Smooth muscle cell (in vitro differentiated cells): ENCODE results near the gene FNDC3B. TPM values are rescaled to one million over a fixed set of nuclear protein-coding genes. Genes with fewer than 3 reads are reported as not detected.

ENCODE experiments used
- DNase-seq: peaks from one replicate; lab custom pipeline; 2025; ENCODE audit not compliant: unreplicated experiment; lab: John Stamatoyannopoulos, UW
- H2AFZ ChIP-seq: fragments of 200-600 bp; sonication (generic); 2 replicates; pipeline ENCODE4 v1.6.0; 2016; ENCODE audit warnings: antibody characterized with exemption, low read depth, mild to moderate bottlenecking
- H3F3A ChIP-seq: fragments of 200-600 bp; sonication (generic); 2 replicates; pipeline ENCODE4 v1.6.0; 2017; ENCODE audit warnings: antibody characterized with exemption, low read depth
- H3K27ac ChIP-seq: fragments of 200-600 bp; sonication (generic); 2 replicates; pipeline ENCODE4 v1.5.1; 2016; ENCODE audit warnings: low read depth, mild to moderate bottlenecking
- H3K27me3 ChIP-seq: fragments of 200-600 bp; sonication (generic); 2 replicates; pipeline ENCODE4 v1.6.1; 2016; ENCODE audit warnings: low read depth, mild to moderate bottlenecking
- H3K36me3 ChIP-seq: fragments of 200-600 bp; sonication (generic); 2 replicates; pipeline ENCODE4 v1.5.1; 2016; ENCODE audit warnings: low read depth
- H3K4me1 ChIP-seq: fragments of 200-600 bp; sonication (generic); 2 replicates; pipeline ENCODE4 v1.5.1; 2016; ENCODE audit warnings: low read depth
- H3K4me2 ChIP-seq: fragments of 200-600 bp; sonication (generic); 2 replicates; pipeline ENCODE4 v1.6.0; 2016; ENCODE audit warnings: mild to moderate bottlenecking
- H3K4me3 ChIP-seq: fragments of 200-600 bp; sonication (generic); 2 replicates; pipeline ENCODE4 v1.5.1; 2016; ENCODE audit warnings: mild to moderate bottlenecking
- H3K79me2 ChIP-seq: fragments of 200-600 bp; sonication (generic); 2 replicates; pipeline ENCODE4 v1.6.0; 2016; ENCODE audit warnings: low read depth, mild to moderate bottlenecking
- H3K9ac ChIP-seq: fragments of 200-600 bp; sonication (generic); 2 replicates; pipeline ENCODE4 v1.6.0; 2016; ENCODE audit warnings: low read depth
- H3K9me3 ChIP-seq: fragments of 200-600 bp; sonication (generic); replicated peaks from 2 replicates; pipeline ENCODE4 v1.5.1; 2016; ENCODE audit warnings: low read depth
- H4K20me1 ChIP-seq: fragments of 200-600 bp; sonication (generic); 2 replicates; pipeline ENCODE4 v1.6.0; 2016; ENCODE audit warnings: low read depth
- WGBS: methylation state at CpG from one replicate; pipeline ENCODE4 v1.1.7; 2016; ENCODE audit warnings: low lambda C conversion rate; 5-methylcytosine and 5-hydroxymethylcytosine counted together
- polyA plus RNA-seq: library from polyadenylated mRNA; unstranded; fragments of >200 nt; fragmentation: Nextera tagmentation; extraction: Ambion mirVana; gene quantifications from 2 replicates; pipeline ENCODE4 v1.2.1, GENCODE V29; 2016
- total RNA-seq: library from RNA; depleted of rRNA; stranded (reverse); fragments of >200 nt; gene quantifications from 2 replicates; pipeline ENCODE4 v1.2.3, GENCODE V29; 2014
- TF ChIP-seq, protein P1 (sequence below): fragments of 200-600 bp; sonication (generic); IDR thresholded peaks from 2 replicates; pipeline ENCODE4 v1.5.1; 2017; ENCODE audit warnings: borderline replicate concordance, mild to moderate bottlenecking, antibody characterized with exemption; ENCODE audit not compliant: insufficient read depth, poor library complexity, severe bottlenecking

FNDC3B gene
- total and polyA plus RNA-seq, 2 experiments from 2014 or later, result 149 to 294 TPM

DNA sequence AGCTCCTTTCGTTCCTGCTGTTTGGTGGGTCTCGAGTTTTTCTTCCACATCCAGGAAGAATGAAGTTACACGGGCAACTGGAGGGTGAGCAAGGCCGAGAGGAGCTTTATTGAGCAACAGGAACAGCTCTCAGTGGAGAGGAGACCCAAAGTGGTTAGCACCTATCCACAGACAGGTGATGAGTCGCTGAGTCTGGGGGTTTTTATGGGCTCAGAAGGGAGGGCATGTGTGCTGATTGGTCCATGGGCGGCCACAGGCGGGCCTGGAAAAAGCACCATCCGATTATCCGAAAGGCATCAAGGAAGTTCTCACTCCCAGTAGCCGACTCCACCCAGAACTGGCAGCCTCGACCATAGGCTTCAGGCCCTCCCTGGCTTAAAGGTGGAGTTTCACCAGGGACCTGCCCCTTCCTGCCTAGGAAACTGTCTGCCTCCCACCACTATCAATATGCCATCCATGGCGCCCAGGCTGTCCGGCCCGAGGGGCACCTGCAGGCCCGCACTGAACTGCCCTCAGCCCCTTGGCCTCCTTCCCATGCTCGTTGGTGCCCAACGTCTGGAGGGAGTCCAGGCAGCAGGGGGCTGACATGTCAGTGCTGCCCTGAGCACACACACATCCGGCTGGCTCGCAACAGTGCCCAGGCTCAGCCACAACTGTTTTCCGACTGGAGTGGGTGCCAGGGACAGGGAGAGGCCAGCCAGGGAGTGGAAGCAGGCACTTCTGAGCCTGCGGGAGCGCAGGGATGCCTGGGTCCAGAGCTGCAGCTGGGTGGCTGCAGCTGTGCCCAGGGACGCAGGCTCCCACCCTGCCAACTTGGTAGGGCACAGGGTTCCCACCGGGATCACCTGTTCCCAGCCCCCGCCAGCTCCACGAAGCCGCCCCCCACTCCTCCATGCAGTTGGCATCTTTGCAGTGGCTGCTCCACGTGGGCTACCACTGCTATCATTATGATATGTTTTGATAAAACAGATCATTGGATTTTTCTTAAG is 170.2 kb downstream of the FNDC3B start:
- no peak for DNase-seq
- 81% methylated on average over 28 of the region's 28 CpGs for WGBS
- no peak overlapping the region for H2AFZ ChIP-seq

DNA sequence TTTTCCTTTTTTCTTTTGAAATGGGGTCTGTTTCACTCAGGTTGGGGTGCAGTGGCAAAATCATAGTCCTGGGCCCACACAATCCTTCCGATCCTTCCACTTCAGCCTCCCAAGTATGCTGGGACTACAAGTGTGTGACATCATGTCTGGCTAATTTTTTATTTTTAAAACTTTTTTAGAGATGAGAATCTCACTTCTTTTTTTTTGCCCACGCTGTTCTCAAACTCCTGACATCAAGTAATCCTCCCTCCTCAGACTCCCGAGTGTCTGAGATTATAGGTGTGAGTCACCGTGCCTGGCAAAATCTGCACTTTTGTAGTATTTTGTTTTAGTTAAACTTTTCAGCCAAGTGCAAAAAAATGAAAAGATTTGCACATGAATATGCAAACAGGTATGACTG is 171.0 kb downstream of the FNDC3B start:
- 17% methylated on average over 4 of the region's 4 CpGs for WGBS
- Histone ChIP-seq H3K27ac (peak overlapping the region; percentile 96), H3K9ac (peak overlapping the region; percentile 59), H3K4me1 (peaks cover 27% of the 10 kb centered on the region), H3F3A (peaks cover 28% of the 10 kb centered on the region), H3K9me3 (no peaks in the 10 kb centered on the region), H3K4me3 (no peak overlapping the region), H2AFZ (no peak overlapping the region), H3K36me3 (no peaks in the 10 kb centered on the region), H4K20me1 (peaks cover 83% of the 10 kb centered on the region), H3K4me2 (peak overlapping the region; percentile 43), H3K79me2 (peaks cover 94% of the 10 kb centered on the region), H3K27me3 (no peaks in the 10 kb centered on the region)
- TF ChIP-seq, protein P1, sequence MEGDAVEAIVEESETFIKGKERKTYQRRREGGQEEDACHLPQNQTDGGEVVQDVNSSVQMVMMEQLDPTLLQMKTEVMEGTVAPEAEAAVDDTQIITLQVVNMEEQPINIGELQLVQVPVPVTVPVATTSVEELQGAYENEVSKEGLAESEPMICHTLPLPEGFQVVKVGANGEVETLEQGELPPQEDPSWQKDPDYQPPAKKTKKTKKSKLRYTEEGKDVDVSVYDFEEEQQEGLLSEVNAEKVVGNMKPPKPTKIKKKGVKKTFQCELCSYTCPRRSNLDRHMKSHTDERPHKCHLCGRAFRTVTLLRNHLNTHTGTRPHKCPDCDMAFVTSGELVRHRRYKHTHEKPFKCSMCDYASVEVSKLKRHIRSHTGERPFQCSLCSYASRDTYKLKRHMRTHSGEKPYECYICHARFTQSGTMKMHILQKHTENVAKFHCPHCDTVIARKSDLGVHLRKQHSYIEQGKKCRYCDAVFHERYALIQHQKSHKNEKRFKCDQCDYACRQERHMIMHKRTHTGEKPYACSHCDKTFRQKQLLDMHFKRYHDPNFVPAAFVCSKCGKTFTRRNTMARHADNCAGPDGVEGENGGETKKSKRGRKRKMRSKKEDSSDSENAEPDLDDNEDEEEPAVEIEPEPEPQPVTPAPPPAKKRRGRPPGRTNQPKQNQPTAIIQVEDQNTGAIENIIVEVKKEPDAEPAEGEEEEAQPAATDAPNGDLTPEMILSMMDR, result no peak
- DNase-seq, result no peak

More for the DNA sequence above, 170.2 kb downstream of the FNDC3B start:
- Histone ChIP-seq H4K20me1 (peaks cover 83% of the 10 kb centered on the region), H3K27me3 (no peaks in the 10 kb centered on the region), H3K4me2 (peak overlapping the region; percentile 43), H3K9me3 (no peaks in the 10 kb centered on the region), H3F3A (peaks cover 29% of the 10 kb centered on the region), H3K9ac (peak overlapping the region; percentile 62), H3K4me1 (peaks cover 33% of the 10 kb centered on the region), H3K4me3 (no peak overlapping the region), H3K36me3 (no peaks in the 10 kb centered on the region), H3K27ac (peak overlapping the region; percentile 96), H3K79me2 (peaks cover 94% of the 10 kb centered on the region)
- TF ChIP-seq, protein P1, result no peak

DNA sequence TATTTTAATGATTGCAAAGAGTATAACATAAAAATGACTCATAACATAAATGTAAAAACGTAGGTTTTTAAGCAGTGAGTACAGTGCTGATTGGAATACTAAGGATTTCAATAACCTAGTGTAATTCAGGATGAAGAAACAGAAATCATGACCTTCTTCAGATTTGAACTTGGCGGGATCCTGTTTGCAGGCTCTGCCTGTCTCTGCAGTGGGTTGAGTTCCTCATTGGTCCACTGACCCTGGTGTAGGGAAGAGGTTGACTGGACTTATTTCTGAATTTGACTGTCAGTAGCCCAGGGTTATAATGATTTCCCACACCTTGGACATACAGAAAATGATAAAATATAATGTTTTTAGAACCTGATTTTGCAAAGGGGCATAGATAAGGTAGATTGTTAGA is 171.7 kb downstream of the FNDC3B start:
- H3K4me1 ChIP-seq, result peaks cover 27% of the 10 kb centered on the region
- H2AFZ ChIP-seq, result no peak overlapping the region
- WGBS, result 88% methylated on average over 2 of the region's 2 CpGs
- no peaks in the 10 kb centered on the region for H3K27me3 ChIP-seq
- peak overlapping the region; percentile 96 for H3K27ac ChIP-seq
- H3F3A ChIP-seq, result peaks cover 28% of the 10 kb centered on the region
- peaks cover 88% of the 10 kb centered on the region for H4K20me1 ChIP-seq
- no peaks in the 10 kb centered on the region for H3K9me3 ChIP-seq
- H3K4me2 ChIP-seq, result peak overlapping the region; percentile 3
- no peak overlapping the region for H3K4me3 ChIP-seq
- no peaks in the 10 kb centered on the region for H3K36me3 ChIP-seq
- peak overlapping the region; percentile 59 for H3K9ac ChIP-seq
- no peak for DNase-seq
- H3K79me2 ChIP-seq, result peaks cover 94% of the 10 kb centered on the region
- TF ChIP-seq, protein P1, result no peak
